Diencephalon (tissue), 1 donor: Measurements from ENCODE around the gene FOXD4L4. TPM values are rescaled to one million over a fixed set of nuclear protein-coding genes. Genes with fewer than 3 reads are reported as not detected.

Source experiments
- total RNA-seq: library from RNA; depleted of rRNA; stranded (reverse); fragments of >200 nt; gene quantifications from one replicate; pipeline ENCODE4 v1.2.3, GENCODE V29; 2014

Gene FOXD4L4
- 1.4 TPM for total RNA-seq

DNA sequence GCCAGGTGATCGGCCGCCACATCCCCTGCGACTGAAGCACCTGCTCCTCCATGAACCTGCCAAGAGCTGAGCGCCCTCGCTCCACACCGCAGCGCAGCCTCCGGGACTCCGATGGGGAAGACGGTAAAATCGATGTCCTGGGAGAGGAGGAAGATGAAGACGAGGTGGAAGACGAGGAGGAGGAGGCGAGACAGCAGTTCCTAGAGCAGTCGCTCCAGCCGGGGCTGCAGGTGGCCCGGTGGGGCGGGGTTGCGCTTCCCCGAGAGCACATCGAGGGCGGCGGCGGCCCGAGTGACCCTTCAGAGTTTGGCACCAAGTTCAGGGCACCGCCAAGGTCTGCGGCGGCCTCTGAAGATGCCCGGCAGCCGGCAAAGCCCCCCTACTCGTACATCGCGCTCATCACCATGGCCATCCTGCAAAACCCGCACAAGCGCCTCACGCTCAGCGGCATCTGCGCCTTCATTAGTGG lies at the start of gene FOXD4L4:
TSS of gene FOXD4L4 (plus strand) at position 51 of the 469 bp plus-strand sequence. CDS start at position 51, 0 bp downstream.

Other genes with a start within 250 kb of the FOXD4L4 start
- 69.2 TPM for gene ZNG1E, start 61.2 kb upstream of the FOXD4L4 start, total RNA-seq